HepG2 (cell line): ENCODE data around the gene COMP. TPM values are rescaled to one million over a fixed set of nuclear protein-coding genes. Genes with fewer than 3 reads are reported as not detected.
A peak's percentile ranks its signal among the peaks of the same experiment; 100 is the strongest.

ENCODE experiments used
- EED ChIP-seq: sonication (generic); formaldehyde crosslinking; IDR thresholded peaks from 2 replicates; pipeline ENCODE4 v1.5.0; 2020; ENCODE audit warnings: mild to moderate bottlenecking, missing genetic modification reagents
- ERF ChIP-seq: IDR thresholded peaks from 2 replicates; pipeline ENCODE4 v1.6.1; 2018; ENCODE audit warnings: missing biosample characterization, missing genetic modification reagents
- FOXO1 ChIP-seq: sonication (generic); formaldehyde crosslinking; IDR thresholded peaks from 2 replicates; pipeline ENCODE4 v1.4.0; 2020; ENCODE audit warnings: missing genetic modification reagents
- MEF2D ChIP-seq: sonication (generic); formaldehyde crosslinking; IDR thresholded peaks from 2 replicates; pipeline ENCODE4 v1.5.1; 2020; ENCODE audit warnings: mild to moderate bottlenecking, missing genetic modification reagents
- NFE2L2 ChIP-seq: fragments of 150-350 bp; IDR thresholded peaks from 2 replicates; pipeline ENCODE4 v1.6.1; 2014; ENCODE audit warnings: low read length
- NR1H2 ChIP-seq: sonication (generic); formaldehyde crosslinking; IDR thresholded peaks from 2 replicates; pipeline ENCODE4 v1.8.1; 2022; ENCODE audit warnings: low read depth, missing genetic modification reagents, borderline replicate concordance
- ZFP1 ChIP-seq: IDR thresholded peaks from 2 replicates; pipeline ENCODE4 v1.6.1; 2016
- ZKSCAN8 ChIP-seq: IDR thresholded peaks from 2 replicates; pipeline ENCODE4 v1.6.1; 2016; ENCODE audit warnings: borderline replicate concordance, missing genetic modification reagents, missing compliant biosample characterization
- ZMAT3 ChIP-seq: sonication (generic); formaldehyde crosslinking; conservative IDR thresholded peaks from 2 replicates; pipeline ENCODE4 v1.7.0; 2021; ENCODE audit warnings: missing genetic modification reagents
- ZNF121 ChIP-seq: sonication (generic); formaldehyde crosslinking; IDR thresholded peaks from 2 replicates; pipeline ENCODE4 v1.5.0; 2020; ENCODE audit warnings: mild to moderate bottlenecking, missing genetic modification reagents
- ZNF136 ChIP-seq: sonication (generic); formaldehyde crosslinking; IDR thresholded peaks from 2 replicates; pipeline ENCODE4 v1.8.1; 2022; ENCODE audit warnings: low read depth, mild to moderate bottlenecking, moderate library complexity, missing genetic modification reagents
- ZNF207 ChIP-seq: fragments of 450-650 bp; IDR thresholded peaks from 2 replicates; pipeline ENCODE4 v1.6.1; 2016; ENCODE audit warnings: antibody characterized with exemption, borderline replicate concordance
- ZNF251 ChIP-seq: sonication (generic); formaldehyde crosslinking; IDR thresholded peaks from 2 replicates; pipeline ENCODE4 v1.9.0; 2021; ENCODE audit warnings: mild to moderate bottlenecking, missing genetic modification reagents
- ZNF333 ChIP-seq: sonication (generic); formaldehyde crosslinking; IDR thresholded peaks from 2 replicates; pipeline ENCODE4 v1.4.0; 2020; ENCODE audit warnings: mild to moderate bottlenecking, missing genetic modification reagents, borderline replicate concordance
- ZNF670 ChIP-seq: sonication (generic); formaldehyde crosslinking; IDR thresholded peaks from 2 replicates; pipeline ENCODE4 v1.8.0; 2022; ENCODE audit warnings: mild to moderate bottlenecking, missing genetic modification reagents, borderline replicate concordance
- ZNF703 ChIP-seq: sonication (generic); formaldehyde crosslinking; IDR thresholded peaks from 2 replicates; pipeline ENCODE4 v1.5.1; 2020; ENCODE audit warnings: missing genetic modification reagents, mild to moderate bottlenecking, moderate library complexity, borderline replicate concordance
- polyA plus RNA-seq, 8 experiments: library from polyadenylated mRNA; depleted of rRNA in 3 of 8; stranded (reverse) in 7 of 8; unstranded in 1 of 8; fragments of >200 nt; fragmentation: Illumina TruSeq in 4 of 8; extraction: Trizol in 4 of 8; gene quantifications; 2 replicates each; pipeline versions ENCODE4 v1.2.1 to v1.2.3, GENCODE V29; 2011 to 2016; ENCODE audit warnings: low read depth in 4 of 8, missing spikeins in 1 of 8, mixed read lengths in 1 of 8; ENCODE audit not compliant: insufficient read depth in 1 of 8
- total RNA-seq, 5 experiments: library from RNA; depleted of rRNA; stranded (reverse); fragments of >200 nt; fragmentation: Illumina TruSeq; extraction: Trizol; gene quantifications; 2 replicates each; pipeline ENCODE4 v1.2.3, GENCODE V29; 2016; ENCODE audit warnings: low read depth in 1 of 5
- TF ChIP-seq, protein P1 (sequence below): sonication (generic); formaldehyde crosslinking; conservative IDR thresholded peaks from 2 replicates; pipeline ENCODE4 v1.8.1; 2023; ENCODE audit warnings: missing genetic modification reagents
- TF ChIP-seq, protein P2 (sequence below): sonication (generic); formaldehyde crosslinking; IDR thresholded peaks from 2 replicates; pipeline ENCODE4 v1.5.0; 2020; ENCODE audit warnings: missing genetic modification reagents
- TF ChIP-seq, protein P3 (sequence below): sonication (generic); formaldehyde crosslinking; IDR thresholded peaks from 2 replicates; pipeline ENCODE4 v1.5.0; 2020; ENCODE audit warnings: mild to moderate bottlenecking, missing genetic modification reagents
- TF ChIP-seq, protein P4 (sequence below): IDR thresholded peaks from 2 replicates; pipeline ENCODE4 v1.6.1; 2012; ENCODE audit warnings: inconsistent platforms
- TF ChIP-seq, protein P5 (sequence below): sonication (generic); formaldehyde crosslinking; IDR thresholded peaks from 2 replicates; pipeline ENCODE4 v1.4.0; 2020; ENCODE audit warnings: missing genetic modification reagents

Gene COMP
- total and polyA plus RNA-seq, 2 of the 13 experiments (the other 11 are each of a cell fraction or from before 2014, with no cell fraction given), result 0.04 to 0.13 TPM

DNA sequence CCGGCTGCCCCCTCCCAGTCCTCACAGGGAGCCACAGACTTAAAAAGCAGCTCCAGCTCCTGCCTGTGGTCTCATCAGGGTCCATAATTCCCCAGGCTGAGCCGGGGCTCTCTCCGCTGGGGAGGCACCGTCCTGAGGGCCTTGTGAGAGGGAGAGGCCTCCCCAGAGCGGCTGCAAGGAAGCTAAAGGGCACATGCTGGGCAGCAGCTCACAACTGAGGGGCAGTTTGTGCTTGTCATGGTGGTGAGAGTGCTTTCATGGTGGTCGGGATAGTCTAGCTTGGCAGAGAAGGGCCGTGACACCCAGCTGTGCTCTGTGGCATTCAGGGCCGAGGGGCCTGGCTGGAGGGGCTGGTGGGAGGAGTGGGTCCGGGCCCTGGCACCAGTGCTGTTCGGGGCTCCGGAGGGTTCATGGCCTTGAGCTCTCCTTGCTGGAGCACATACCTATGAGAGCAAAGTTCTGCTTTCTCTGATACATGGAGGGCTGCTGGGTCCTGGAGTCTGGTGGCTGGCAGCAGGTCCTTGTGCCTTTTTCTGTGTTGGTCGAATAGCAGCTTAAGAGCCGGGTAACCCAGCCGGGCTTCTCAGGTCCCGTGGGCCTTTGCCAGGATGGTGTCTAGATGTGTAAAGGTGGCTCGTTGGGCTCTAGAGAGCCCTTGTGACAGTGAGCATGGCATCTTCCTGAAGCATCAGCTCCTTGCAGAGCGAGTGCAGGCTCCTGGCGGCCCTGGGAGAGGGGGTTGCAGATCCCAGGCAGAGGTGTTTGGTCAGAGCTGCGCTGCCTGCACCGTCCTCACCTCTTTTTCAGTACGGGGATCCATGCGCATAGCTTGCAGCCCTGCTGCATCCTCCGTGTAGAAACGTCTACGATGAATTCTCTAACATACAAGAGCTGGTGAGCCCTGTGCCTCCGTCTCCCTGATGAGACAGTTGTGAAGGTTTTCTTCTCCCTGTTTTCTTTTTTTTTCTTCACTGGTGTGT, 49.5 kb upstream of the COMP start (continued):
- TF ChIP-seq ZNF333, result no peak
- TF ChIP-seq ZNF121 (CRISPR knock-in tag), result peak; percentile 33; the same call in 1 of the 2 replicates
- no peak for TF ChIP-seq ZNF207
- no peak for TF ChIP-seq ZNF670 (CRISPR knock-in tag)
- TF ChIP-seq ZNF703 (CRISPR knock-in tag), result no peak
- TF ChIP-seq, protein P1, sequence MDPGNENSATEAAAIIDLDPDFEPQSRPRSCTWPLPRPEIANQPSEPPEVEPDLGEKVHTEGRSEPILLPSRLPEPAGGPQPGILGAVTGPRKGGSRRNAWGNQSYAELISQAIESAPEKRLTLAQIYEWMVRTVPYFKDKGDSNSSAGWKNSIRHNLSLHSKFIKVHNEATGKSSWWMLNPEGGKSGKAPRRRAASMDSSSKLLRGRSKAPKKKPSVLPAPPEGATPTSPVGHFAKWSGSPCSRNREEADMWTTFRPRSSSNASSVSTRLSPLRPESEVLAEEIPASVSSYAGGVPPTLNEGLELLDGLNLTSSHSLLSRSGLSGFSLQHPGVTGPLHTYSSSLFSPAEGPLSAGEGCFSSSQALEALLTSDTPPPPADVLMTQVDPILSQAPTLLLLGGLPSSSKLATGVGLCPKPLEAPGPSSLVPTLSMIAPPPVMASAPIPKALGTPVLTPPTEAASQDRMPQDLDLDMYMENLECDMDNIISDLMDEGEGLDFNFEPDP, result no peak
- TF ChIP-seq, protein P2, sequence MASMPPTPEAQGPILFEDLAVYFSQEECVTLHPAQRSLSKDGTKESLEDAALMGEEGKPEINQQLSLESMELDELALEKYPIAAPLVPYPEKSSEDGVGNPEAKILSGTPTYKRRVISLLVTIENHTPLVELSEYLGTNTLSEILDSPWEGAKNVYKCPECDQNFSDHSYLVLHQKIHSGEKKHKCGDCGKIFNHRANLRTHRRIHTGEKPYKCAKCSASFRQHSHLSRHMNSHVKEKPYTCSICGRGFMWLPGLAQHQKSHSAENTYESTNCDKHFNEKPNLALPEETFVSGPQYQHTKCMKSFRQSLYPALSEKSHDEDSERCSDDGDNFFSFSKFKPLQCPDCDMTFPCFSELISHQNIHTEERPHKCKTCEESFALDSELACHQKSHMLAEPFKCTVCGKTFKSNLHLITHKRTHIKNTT, result no peak
- TF ChIP-seq ZKSCAN8 (CRISPR knock-in tag), result no peak
- TF ChIP-seq MEF2D, result peak; percentile 24; the same call in 1 of the 2 replicates
- TF ChIP-seq NFE2L2, result no peak
- TF ChIP-seq, protein P3, sequence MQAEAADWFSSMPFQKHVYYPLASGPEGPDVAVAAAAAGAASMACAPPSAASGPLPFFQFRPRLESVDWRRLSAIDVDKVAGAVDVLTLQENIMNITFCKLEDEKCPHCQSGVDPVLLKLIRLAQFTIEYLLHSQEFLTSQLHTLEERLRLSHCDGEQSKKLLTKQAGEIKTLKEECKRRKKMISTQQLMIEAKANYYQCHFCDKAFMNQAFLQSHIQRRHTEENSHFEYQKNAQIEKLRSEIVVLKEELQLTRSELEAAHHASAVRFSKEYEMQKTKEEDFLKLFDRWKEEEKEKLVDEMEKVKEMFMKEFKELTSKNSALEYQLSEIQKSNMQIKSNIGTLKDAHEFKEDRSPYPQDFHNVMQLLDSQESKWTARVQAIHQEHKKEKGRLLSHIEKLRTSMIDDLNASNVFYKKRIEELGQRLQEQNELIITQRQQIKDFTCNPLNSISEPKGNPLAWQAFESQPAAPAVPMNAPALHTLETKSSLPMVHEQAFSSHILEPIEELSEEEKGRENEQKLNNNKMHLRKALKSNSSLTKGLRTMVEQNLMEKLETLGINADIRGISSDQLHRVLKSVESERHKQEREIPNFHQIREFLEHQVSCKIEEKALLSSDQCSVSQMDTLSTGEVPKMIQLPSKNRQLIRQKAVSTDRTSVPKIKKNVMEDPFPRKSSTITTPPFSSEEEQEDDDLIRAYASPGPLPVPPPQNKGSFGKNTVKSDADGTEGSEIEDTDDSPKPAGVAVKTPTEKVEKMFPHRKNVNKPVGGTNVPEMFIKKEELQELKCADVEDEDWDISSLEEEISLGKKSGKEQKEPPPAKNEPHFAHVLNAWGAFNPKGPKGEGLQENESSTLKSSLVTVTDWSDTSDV (CRISPR knock-in tag), result no peak
- TF ChIP-seq, protein P4, sequence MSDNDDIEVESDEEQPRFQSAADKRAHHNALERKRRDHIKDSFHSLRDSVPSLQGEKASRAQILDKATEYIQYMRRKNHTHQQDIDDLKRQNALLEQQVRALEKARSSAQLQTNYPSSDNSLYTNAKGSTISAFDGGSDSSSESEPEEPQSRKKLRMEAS, result no peak; the same call in 1 of the 2 replicates
- TF ChIP-seq, protein P5, sequence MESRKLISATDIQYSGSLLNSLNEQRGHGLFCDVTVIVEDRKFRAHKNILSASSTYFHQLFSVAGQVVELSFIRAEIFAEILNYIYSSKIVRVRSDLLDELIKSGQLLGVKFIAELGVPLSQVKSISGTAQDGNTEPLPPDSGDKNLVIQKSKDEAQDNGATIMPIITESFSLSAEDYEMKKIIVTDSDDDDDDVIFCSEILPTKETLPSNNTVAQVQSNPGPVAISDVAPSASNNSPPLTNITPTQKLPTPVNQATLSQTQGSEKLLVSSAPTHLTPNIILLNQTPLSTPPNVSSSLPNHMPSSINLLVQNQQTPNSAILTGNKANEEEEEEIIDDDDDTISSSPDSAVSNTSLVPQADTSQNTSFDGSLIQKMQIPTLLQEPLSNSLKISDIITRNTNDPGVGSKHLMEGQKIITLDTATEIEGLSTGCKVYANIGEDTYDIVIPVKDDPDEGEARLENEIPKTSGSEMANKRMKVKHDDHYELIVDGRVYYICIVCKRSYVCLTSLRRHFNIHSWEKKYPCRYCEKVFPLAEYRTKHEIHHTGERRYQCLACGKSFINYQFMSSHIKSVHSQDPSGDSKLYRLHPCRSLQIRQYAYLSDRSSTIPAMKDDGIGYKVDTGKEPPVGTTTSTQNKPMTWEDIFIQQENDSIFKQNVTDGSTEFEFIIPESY (CRISPR knock-in tag), result no peak
- TF ChIP-seq ERF (CRISPR knock-in tag), result no peak; the same call in 1 of the 2 replicates
- no peak for TF ChIP-seq EED (CRISPR knock-in tag)
- no peak for TF ChIP-seq FOXO1 (CRISPR knock-in tag)
- no peak for TF ChIP-seq ZNF136
- TF ChIP-seq ZNF251 (CRISPR knock-in tag), result no peak
- no peak for TF ChIP-seq NR1H2 (CRISPR knock-in tag)
- no peak for TF ChIP-seq ZMAT3
- TF ChIP-seq ZFP1 (CRISPR knock-in tag), result no peak
